Stomach (tissue), 9 donors: ENCODE results near the gene HEMK1. TPM values are rescaled to one million over a fixed set of nuclear protein-coding genes. Genes with fewer than 3 reads are reported as not detected.
A peak's percentile ranks its signal among the peaks of the same experiment; 100 is the strongest.

ENCODE experiments used
- DNase-seq, 2 donors: peaks; one replicate each; pipeline versions ENCODE4 v3.0.0 to v3.0.0-alpha.2; 2013 to 2019
- H3K27ac ChIP-seq, 5 donors: fragments of 200-600 bp in 4 of 5; sonication (generic) in 4 of 5; one replicate each; pipeline ENCODE4 v1.5.1; 2013 to 2019; ENCODE audit warnings: mild to moderate bottlenecking in 1 of 5, moderate library complexity in 1 of 5
- H3K27me3 ChIP-seq, 3 donors: fragments of 200-600 bp; sonication (generic); one replicate each; pipeline ENCODE4 v1.5.1; 2017 to 2019; ENCODE audit warnings: mixed run types in 1 of 3
- H3K36me3 ChIP-seq, 4 donors: fragments of 200-600 bp; sonication (generic); 1 replicate in 3 of 4; 2 replicates in 1 of 4; pipeline ENCODE4 v1.5.1; 2016 to 2019
- H3K4me1 ChIP-seq, 4 donors: fragments of 200-600 bp; sonication (generic); one replicate each; pipeline ENCODE4 v1.5.1; 2016 to 2019
- H3K4me3 ChIP-seq, 4 donors: fragments of 200-600 bp; sonication (generic) in 3 of 4; one replicate each; pipeline ENCODE4 v1.5.1; 2016 to 2019; ENCODE audit warnings: mild to moderate bottlenecking in 1 of 4
- H3K9me3 ChIP-seq, 4 donors: fragments of 200-600 bp; sonication (generic); one replicate each; pipeline ENCODE4 v1.5.1; 2016 to 2019
- EP300 ChIP-seq: sonication (generic); formaldehyde crosslinking; IDR thresholded peaks from one replicate; pipeline ENCODE4 v1.6.1; 2017; ENCODE audit warnings: antibody characterized with exemption
- POLR2A ChIP-seq, 4 donors: fragments of 450-650 bp; IDR thresholded peaks; one replicate each; pipeline ENCODE4 v1.6.1; 2016; ENCODE audit warnings: antibody characterized with exemption in 4 of 4, control low read depth in 2 of 4, mild to moderate bottlenecking in 1 of 4, moderate library complexity in 1 of 4
- POLR2AphosphoS5 ChIP-seq, 3 donors: sonication (generic); formaldehyde crosslinking; IDR thresholded peaks; one replicate each; pipeline ENCODE4 v1.6.1; 2016; ENCODE audit warnings: antibody characterized with exemption in 3 of 3
- WGBS, 5 donors: extraction: QIAGEN DNeasy Blood & Tissue Kit in 3 of 5; methylation state at CpG; one replicate each; pipeline versions ENCODE4 v1.1.5 to v1.1.7; 2013 to 2018; 5-methylcytosine and 5-hydroxymethylcytosine counted together
- intact Hi-C: fragments of 100-400 bp; cut with DNase I; formaldehyde crosslinking; loops from one replicate; pipeline ENCODE4 v1.15.1; 2023; ENCODE audit warnings: low total_unique reads
- polyA plus RNA-seq, 3 donors: library from polyadenylated mRNA; stranded (reverse); fragments of 200-250 nt; gene quantifications; one replicate each; pipeline ENCODE4 v1.2.3, GENCODE V29; 2013
- total RNA-seq, 5 donors: library from RNA; depleted of rRNA; stranded (reverse); fragments of >200 nt; gene quantifications; one replicate each; pipeline versions ENCODE4 v1.1.0 to v1.2.3, GENCODE V29; 2014 to 2016
- TF ChIP-seq, protein P1 (sequence below), 7 experiments: fragments of 450-650 bp in 4 of 7; fragments of 200-600 bp in 3 of 7; sonication (generic) in 3 of 7; IDR thresholded peaks; one replicate each; pipeline ENCODE4 v1.5.1; 2016 to 2019; ENCODE audit warnings: antibody characterized with exemption in 7 of 7, control low read depth in 2 of 7, mild to moderate bottlenecking in 1 of 7
- donor health status: healthy with polysubstance abuse.
- donor health status: Bipolar disorder and iron deficiency.
- donor health status: healthy.

The HEMK1 gene
- total and polyA plus RNA-seq, 8 donors: 5.8 to 24.8 (median 13.7) TPM

DNA sequence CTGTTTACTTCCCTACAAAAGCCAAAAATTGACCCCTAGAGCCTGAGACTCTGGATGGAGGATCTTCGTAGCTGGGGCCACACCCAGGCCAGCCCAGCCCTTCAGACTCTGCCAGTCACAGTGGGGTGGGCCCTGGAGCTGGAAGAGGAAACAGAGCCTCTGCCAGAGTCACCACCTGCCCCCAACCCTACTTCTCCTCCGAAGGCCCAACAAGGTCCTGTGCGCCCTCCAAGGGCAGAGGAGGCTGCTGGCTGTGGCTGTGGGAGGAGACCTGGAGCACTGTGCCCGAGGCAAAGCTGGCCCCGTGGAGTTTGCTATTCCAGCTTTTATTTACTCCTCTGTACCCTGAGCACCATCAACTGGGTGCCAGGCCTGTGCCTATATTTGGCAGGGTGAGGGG lies 23.2 kb downstream of the HEMK1 start:
- TF ChIP-seq EP300 (no peak), POLR2A (IDR thresholded peaks at IDR 0.05) (no peak), POLR2AphosphoS5 (IDR thresholded peaks at IDR 0.05) (no peak)
- TF ChIP-seq, protein P1, sequence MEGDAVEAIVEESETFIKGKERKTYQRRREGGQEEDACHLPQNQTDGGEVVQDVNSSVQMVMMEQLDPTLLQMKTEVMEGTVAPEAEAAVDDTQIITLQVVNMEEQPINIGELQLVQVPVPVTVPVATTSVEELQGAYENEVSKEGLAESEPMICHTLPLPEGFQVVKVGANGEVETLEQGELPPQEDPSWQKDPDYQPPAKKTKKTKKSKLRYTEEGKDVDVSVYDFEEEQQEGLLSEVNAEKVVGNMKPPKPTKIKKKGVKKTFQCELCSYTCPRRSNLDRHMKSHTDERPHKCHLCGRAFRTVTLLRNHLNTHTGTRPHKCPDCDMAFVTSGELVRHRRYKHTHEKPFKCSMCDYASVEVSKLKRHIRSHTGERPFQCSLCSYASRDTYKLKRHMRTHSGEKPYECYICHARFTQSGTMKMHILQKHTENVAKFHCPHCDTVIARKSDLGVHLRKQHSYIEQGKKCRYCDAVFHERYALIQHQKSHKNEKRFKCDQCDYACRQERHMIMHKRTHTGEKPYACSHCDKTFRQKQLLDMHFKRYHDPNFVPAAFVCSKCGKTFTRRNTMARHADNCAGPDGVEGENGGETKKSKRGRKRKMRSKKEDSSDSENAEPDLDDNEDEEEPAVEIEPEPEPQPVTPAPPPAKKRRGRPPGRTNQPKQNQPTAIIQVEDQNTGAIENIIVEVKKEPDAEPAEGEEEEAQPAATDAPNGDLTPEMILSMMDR (IDR thresholded peaks at IDR 0.05): no peak
- Histone ChIP-seq H3K9me3 (no peaks in the 10 kb centered on the region), H3K4me1 (peaks cover 5 to 55% (median 29%) of the 10 kb centered on the region in 4 donors), H3K36me3 (no peaks in the 10 kb centered on the region), H3K4me3 (no peak overlapping the region), H3K27me3 (no peaks in the 10 kb centered on the region), H3K27ac (peak overlapping the region in 3 of 5 donors; percentile 9 to 33 (median 11))
- peak in 1 of 2 donors; percentile 41 for DNase-seq
- intact Hi-C loops: no loop called here
- whole genome bisulfite sequencing, 5 donors: 17 to 28% (median 20%) methylated on average over 3 to 5 of the region's 5 CpGs

DNA sequence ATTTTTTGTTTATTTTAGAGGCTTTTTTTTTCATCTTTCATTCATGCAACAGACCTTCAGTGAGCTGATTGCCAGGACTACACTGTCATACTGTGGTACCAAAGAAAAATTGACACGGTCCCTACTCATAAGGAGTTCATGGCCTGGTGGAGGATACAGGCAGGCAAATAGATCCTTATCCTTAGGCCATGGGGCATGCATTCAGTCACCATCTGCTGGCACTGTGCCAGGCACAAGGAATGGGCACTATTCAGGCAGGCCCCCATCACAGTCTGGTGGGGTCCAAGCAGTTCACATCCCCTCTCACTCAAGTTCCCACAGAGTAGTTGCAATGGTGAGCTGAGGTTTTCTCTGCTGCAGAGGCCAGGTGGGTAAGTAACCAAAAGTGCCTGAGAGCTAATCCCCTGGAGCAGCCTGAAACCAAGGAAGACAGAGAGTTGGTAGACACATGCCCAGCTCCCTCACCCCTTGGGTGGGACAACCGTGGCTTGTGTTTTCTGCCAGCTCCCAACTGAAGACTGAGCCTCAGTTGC lies 25.0 kb downstream of the HEMK1 start:
- Histone ChIP-seq H3K27ac (no peak overlapping the region), H3K27me3 (no peaks in the 10 kb centered on the region), H3K9me3 (no peaks in the 10 kb centered on the region), H3K4me1 (peaks cover 5 to 44% (median 24%) of the 10 kb centered on the region in 4 donors), H3K36me3 (no peaks in the 10 kb centered on the region), H3K4me3 (no peak overlapping the region)
- intact Hi-C loops: no loop called here
- no peak for DNase-seq
- no peak for TF ChIP-seq EP300
- TF ChIP-seq, protein P1 (IDR thresholded peaks at IDR 0.05): no peak
- no peak for TF ChIP-seq POLR2AphosphoS5 (IDR thresholded peaks at IDR 0.05)
- no peak for TF ChIP-seq POLR2A (IDR thresholded peaks at IDR 0.05)
- WGBS, 5 donors: 24 to 48% (median 30%) methylated on average over 2 of the region's 2 CpGs

DNA sequence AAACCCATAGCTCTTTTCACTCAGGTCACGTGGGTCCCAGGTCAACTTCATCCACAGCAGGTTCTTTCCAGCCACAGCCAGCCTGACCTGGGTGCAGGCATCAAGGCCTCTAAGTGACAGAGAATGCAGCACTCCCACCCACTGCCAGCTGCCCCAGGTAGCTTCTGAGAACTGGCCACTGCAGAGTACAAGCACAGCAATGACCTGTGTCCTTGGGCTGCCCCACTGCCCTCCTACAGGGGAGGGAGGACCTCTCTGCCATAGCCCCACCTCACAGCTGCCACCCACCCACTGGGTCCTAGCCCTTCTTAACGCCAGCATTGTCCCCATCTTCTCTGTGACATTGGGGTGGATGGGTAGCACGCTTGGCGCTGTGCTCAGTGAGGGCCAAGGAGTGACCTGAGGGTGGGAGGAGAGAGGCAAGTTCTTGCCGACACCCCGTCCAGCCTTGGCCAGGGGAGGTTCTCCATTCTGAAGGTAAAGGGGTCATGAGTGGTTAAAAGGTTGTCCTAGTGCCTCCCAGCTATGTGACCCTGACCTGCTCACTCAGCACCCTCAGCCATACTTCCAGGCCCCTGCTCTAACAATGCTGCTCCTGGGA lies 29.9 kb downstream of the HEMK1 start:
- H3K27me3 ChIP-seq: no peaks in the 10 kb centered on the region
- no peak for DNase-seq
- peak overlapping the region; percentile 92 to 98 (median 96) for H3K27ac ChIP-seq
- no peak for TF ChIP-seq EP300
- TF ChIP-seq, protein P1 (IDR thresholded peaks at IDR 0.05): no peak
- intact Hi-C loops: no loop called here
- peaks cover 0 to 3% (median under 1%) of the 10 kb centered on the region in 4 donors for H3K36me3 ChIP-seq
- H3K9me3 ChIP-seq: no peaks in the 10 kb centered on the region
- peaks cover 45 to 53% (median 50%) of the 10 kb centered on the region in 4 donors for H3K4me1 ChIP-seq
- 79 to 96% (median 89%) methylated on average over 6 of the region's 6 CpGs for WGBS, 5 donors
- no peak overlapping the region for H3K4me3 ChIP-seq

DNA sequence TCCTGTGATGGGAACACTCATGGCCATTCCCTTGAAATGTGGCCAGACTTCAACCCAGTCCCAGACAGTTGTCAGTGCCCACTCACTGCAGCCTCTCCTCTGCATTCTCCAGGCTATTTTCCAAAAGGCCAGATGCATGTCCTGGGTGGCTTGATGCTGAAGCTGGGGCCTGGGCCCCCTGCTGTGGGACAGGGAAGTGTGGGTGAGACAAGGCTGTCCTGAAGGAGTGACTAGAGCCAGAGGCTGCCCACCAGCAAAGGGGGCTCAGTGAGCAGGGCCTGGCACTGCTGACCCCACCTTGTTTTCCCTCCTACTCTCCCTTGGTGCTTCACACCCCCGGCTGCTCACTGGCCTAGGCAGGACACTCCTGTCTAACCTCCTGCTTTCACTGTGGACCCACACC lies 30.4 kb downstream of the HEMK1 start:
- DNase-seq: no peak
- intact Hi-C loops: no loop called here
- Histone ChIP-seq H3K4me1 (peaks cover 46 to 57% (median 53%) of the 10 kb centered on the region in 4 donors), H3K9me3 (no peaks in the 10 kb centered on the region), H3K36me3 (peaks cover 0 to 8% (median 5%) of the 10 kb centered on the region in 4 donors), H3K27ac (peak overlapping the region; percentile 92 to 98 (median 96)), H3K4me3 (no peak overlapping the region), H3K27me3 (no peaks in the 10 kb centered on the region)
- WGBS, 5 donors: 42 to 78% (median 67%) methylated on average over 1 of the region's 1 CpG
- no peak for TF ChIP-seq EP300
- TF ChIP-seq, protein P1 (IDR thresholded peaks at IDR 0.05): no peak
- no peak for TF ChIP-seq POLR2A (IDR thresholded peaks at IDR 0.05)
- TF ChIP-seq POLR2AphosphoS5 (IDR thresholded peaks at IDR 0.05): no peak
